WTC11 (cell line): ENCODE measurements around the gene ANKRD33. TPM values are rescaled to one million over a fixed set of nuclear protein-coding genes. Genes with fewer than 3 reads are reported as not detected.

Experiments
- ATAC-seq: fragments of 200-7000 bp; cut with Tn5 transposase; 2 replicates; pipeline ENCODE4 v1.10.0; 2021; ENCODE audit warnings: mild to moderate bottlenecking, moderate library complexity
- CTCF ChIA-PET: fragments of 300-600 bp; sonication (Branson Sonifier 250); formaldehyde crosslinking; loops from one replicate; lab custom pipeline; 2021; ENCODE audit warnings: antibody characterized with exemption; lab: Charles Lee
- POLR2A ChIA-PET: fragments of 350-600 bp; sonication (Branson Sonifier 250); formaldehyde crosslinking; loops from one replicate; lab custom pipeline; 2021; ENCODE audit warnings: antibody characterized with exemption; lab: Charles Lee
- DNase-seq: peaks from one replicate; pipeline ENCODE4 v3.0.0; 2021; ENCODE audit warnings: low spot score
- H3K27ac Mint-ChIP-seq: 2 replicates; pipeline ENCODE4 v1.8.0; 2021; ENCODE audit warnings: mixed read lengths
- H3K27me3 Mint-ChIP-seq: 2 replicates; pipeline ENCODE4 v1.8.0; 2021; ENCODE audit warnings: low read depth, mild to moderate bottlenecking, moderate library complexity, mixed read lengths
- H3K36me3 Mint-ChIP-seq: 2 replicates; pipeline ENCODE4 v1.8.0; 2021; ENCODE audit warnings: mixed read lengths
- H3K4me1 Mint-ChIP-seq: 2 replicates; pipeline ENCODE4 v1.8.0; 2022; ENCODE audit warnings: mixed read lengths
- H3K4me3 Mint-ChIP-seq: 2 replicates; pipeline ENCODE4 v1.8.0; 2021; ENCODE audit warnings: mild to moderate bottlenecking, moderate library complexity, mixed read lengths
- H3K9me3 Mint-ChIP-seq: 2 replicates; pipeline ENCODE4 v1.8.0; 2021; ENCODE audit warnings: mixed read lengths
- ATF2 ChIP-seq: sonication (generic); formaldehyde crosslinking; IDR thresholded peaks from 2 replicates; pipeline ENCODE4 v1.8.1; 2022; ENCODE audit warnings: low read depth, missing genetic modification reagents, borderline replicate concordance
- CREB1 ChIP-seq: sonication (generic); formaldehyde crosslinking; IDR thresholded peaks from 2 replicates; pipeline ENCODE4 v1.8.0; 2023; ENCODE audit warnings: mild to moderate bottlenecking, missing genetic modification reagents
- ETV6 ChIP-seq: sonication (generic); formaldehyde crosslinking; IDR thresholded peaks from 2 replicates; pipeline ENCODE4 v1.8.1; 2022; ENCODE audit warnings: mild to moderate bottlenecking, missing genetic modification reagents
- MYBL2 ChIP-seq: sonication (generic); formaldehyde crosslinking; IDR thresholded peaks from 2 replicates; pipeline ENCODE4 v1.8.1; 2023; ENCODE audit warnings: mild to moderate bottlenecking, moderate library complexity, missing genetic modification reagents
- TP53 ChIP-seq: sonication (generic); formaldehyde crosslinking; IDR thresholded peaks from 2 replicates; pipeline ENCODE4 v1.8.1; 2023; ENCODE audit warnings: mild to moderate bottlenecking, missing genetic modification reagents
- ZNF219 ChIP-seq: sonication (generic); formaldehyde crosslinking; IDR thresholded peaks from 2 replicates; pipeline ENCODE4 v1.8.0; 2023; ENCODE audit warnings: missing genetic modification reagents, mild to moderate bottlenecking, borderline replicate concordance
- ZNF232 ChIP-seq: sonication (generic); formaldehyde crosslinking; IDR thresholded peaks from 2 replicates; pipeline ENCODE4 v1.8.0; 2022; ENCODE audit warnings: mild to moderate bottlenecking, missing genetic modification reagents
- total RNA-seq: library from RNA; stranded (reverse); gene quantifications from 3 replicates; pipeline ENCODE4 v1.2.3, GENCODE V29; 2021
- TF ChIP-seq, protein P1 (sequence below): fragments of 250-450 bp; sonication (Bioruptor Pico); IDR thresholded peaks from 2 replicates; pipeline ENCODE4 v1.8.0; 2021; ENCODE audit warnings: mild to moderate bottlenecking
- TF ChIP-seq, protein P2 (sequence below): sonication (generic); formaldehyde crosslinking; IDR thresholded peaks from 2 replicates; pipeline ENCODE4 v1.8.0; 2023; ENCODE audit warnings: missing genetic modification reagents
- TF ChIP-seq, protein P3 (sequence below): sonication (generic); formaldehyde crosslinking; IDR thresholded peaks from 2 replicates; pipeline ENCODE4 v1.8.1; 2023; ENCODE audit warnings: mild to moderate bottlenecking, missing genetic modification reagents, moderate library complexity

Gene ANKRD33
- total RNA-seq, 1 experiment from 2014 or later, result 1.7 TPM

GRCh38 chr12:51904951-51905470 is 17.1 kb downstream of the ANKRD33 start:
- POLR2A ChIA-PET, result no interaction called here
- Mint-ChIP-seq H3K9me3 (no peaks in the 10 kb centered on the region), H3K27me3 (peaks cover 47% of the 10 kb centered on the region), H3K4me1 (peaks cover 10% of the 10 kb centered on the region), H3K27ac (no peak overlapping the region), H3K36me3 (no peaks in the 10 kb centered on the region), H3K4me3 (no peak overlapping the region)
- CTCF ChIA-PET, result interaction anchor here (0.6 to 3.9 kb wide), 7 partner anchors 8 to 118 kb away, joined by 3 to 38 read pairs (median 5); no protein-coding TSS in a partner anchor
- no peak for ATAC-seq
- DNase-seq, result no peak
- TF ChIP-seq, protein P1, sequence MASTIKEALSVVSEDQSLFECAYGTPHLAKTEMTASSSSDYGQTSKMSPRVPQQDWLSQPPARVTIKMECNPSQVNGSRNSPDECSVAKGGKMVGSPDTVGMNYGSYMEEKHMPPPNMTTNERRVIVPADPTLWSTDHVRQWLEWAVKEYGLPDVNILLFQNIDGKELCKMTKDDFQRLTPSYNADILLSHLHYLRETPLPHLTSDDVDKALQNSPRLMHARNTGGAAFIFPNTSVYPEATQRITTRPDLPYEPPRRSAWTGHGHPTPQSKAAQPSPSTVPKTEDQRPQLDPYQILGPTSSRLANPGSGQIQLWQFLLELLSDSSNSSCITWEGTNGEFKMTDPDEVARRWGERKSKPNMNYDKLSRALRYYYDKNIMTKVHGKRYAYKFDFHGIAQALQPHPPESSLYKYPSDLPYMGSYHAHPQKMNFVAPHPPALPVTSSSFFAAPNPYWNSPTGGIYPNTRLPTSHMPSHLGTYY (CRISPR knock-in tag), result no peak
- TF ChIP-seq ATF2 (CRISPR knock-in tag) (no peak), TP53 (CRISPR knock-in tag) (no peak), ZNF232 (no peak), ZNF219 (no peak), CREB1 (CRISPR knock-in tag) (no peak)
- TF ChIP-seq, protein P2, sequence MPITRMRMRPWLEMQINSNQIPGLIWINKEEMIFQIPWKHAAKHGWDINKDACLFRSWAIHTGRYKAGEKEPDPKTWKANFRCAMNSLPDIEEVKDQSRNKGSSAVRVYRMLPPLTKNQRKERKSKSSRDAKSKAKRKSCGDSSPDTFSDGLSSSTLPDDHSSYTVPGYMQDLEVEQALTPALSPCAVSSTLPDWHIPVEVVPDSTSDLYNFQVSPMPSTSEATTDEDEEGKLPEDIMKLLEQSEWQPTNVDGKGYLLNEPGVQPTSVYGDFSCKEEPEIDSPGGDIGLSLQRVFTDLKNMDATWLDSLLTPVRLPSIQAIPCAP (CRISPR knock-in tag), result no peak

- H3K4me3 Mint-ChIP-seq, result peak overlapping the region; percentile 66
- ATAC-seq, result no peak
Observed at GRCh38 chr12:51905471-51906429, 17.8 kb downstream of the ANKRD33 start.

DNA sequence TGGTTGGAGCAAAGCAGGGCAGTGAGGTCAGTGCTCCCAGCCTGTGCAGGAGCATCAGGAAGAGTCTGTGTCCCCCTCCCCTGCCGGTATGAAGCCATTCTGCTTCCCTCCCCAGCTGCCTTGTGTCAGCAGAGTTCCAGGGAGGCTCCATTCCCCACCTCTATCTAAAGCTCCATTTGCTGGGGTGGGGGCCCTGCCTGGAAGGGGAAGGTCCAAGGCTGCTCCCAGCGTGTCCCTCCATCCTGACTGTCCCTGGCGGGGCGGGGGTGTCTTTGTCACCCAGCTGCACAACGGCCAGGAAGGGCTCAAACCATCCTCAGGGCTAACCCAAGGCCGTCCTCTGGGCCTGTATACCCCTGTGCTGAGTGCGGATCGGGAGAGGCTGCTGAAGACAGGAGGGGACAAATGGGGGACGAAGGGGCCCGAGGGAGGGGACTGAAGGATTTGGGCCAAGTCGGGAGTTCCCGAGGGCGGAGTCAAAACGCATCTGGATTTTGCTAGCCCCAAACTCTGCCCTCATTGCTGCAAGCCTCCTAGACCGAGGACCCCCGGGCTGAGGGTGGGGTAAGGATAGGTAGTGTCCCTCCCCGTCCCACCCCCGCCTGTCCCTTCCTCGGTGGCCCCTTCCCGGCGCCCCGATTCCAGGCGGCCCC is 18.7 kb downstream of the ANKRD33 start:
- no peak for TF ChIP-seq MYBL2 (CRISPR knock-in tag)
- TF ChIP-seq, protein P3, sequence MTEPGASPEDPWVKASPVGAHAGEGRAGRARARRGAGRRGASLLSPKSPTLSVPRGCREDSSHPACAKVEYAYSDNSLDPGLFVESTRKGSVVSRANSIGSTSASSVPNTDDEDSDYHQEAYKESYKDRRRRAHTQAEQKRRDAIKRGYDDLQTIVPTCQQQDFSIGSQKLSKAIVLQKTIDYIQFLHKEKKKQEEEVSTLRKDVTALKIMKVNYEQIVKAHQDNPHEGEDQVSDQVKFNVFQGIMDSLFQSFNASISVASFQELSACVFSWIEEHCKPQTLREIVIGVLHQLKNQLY (CRISPR knock-in tag), result no peak
- TF ChIP-seq, protein P2 (CRISPR knock-in tag), result no peak
- peak; percentile 15; the same call in 1 of the 2 replicates for ATAC-seq
- peak overlapping the region; percentile 66 for H3K4me3 Mint-ChIP-seq

More at GRCh38 chr12:51905471-51906429, 17.8 kb downstream of the ANKRD33 start:
- DNase-seq, result no peak
- H3K36me3 Mint-ChIP-seq, result no peaks in the 10 kb centered on the region
- H3K9me3 Mint-ChIP-seq, result no peaks in the 10 kb centered on the region
- ChIA-PET POLR2A (no interaction called here), CTCF (interaction anchor here (0.6 to 3.9 kb wide), 7 partner anchors 12 to 177 kb away, joined by 3 to 38 read pairs (median 5); no protein-coding TSS in a partner anchor)
- no peak for TF ChIP-seq ETV6 (CRISPR knock-in tag)
- H3K27me3 Mint-ChIP-seq, result peaks cover 53% of the 10 kb centered on the region
- H3K27ac Mint-ChIP-seq, result no peak overlapping the region
- peaks cover 10% of the 10 kb centered on the region for H3K4me1 Mint-ChIP-seq

More for the DNA sequence above, 18.7 kb downstream of the ANKRD33 start:
- H3K36me3 Mint-ChIP-seq, result no peaks in the 10 kb centered on the region
- CTCF ChIA-PET, result interaction anchor here (1.0 to 3.9 kb wide), 8 partner anchors 12 to 176 kb away, joined by 3 to 38 read pairs (median 7); no protein-coding TSS in a partner anchor
- peaks cover 10% of the 10 kb centered on the region for H3K4me1 Mint-ChIP-seq
- POLR2A ChIA-PET, result no interaction called here
- no peak overlapping the region for H3K27ac Mint-ChIP-seq
- H3K9me3 Mint-ChIP-seq, result no peaks in the 10 kb centered on the region
- H3K27me3 Mint-ChIP-seq, result peaks cover 53% of the 10 kb centered on the region
- no peak for DNase-seq
